Neural progenitor cell (in vitro differentiated cells): ENCODE measurements around the gene DDX49. TPM values are rescaled to one million over a fixed set of nuclear protein-coding genes. Genes with fewer than 3 reads are reported as not detected.
A peak's percentile ranks its signal among the peaks of the same experiment; 100 is the strongest.

Source experiments
- DNase-seq: peaks from one replicate; pipeline ENCODE4 v3.0.0-alpha.2; 2016; ENCODE audit warnings: low spot score
- H2AFZ ChIP-seq: fragments of 200-600 bp; sonication (generic); replicated peaks from 2 replicates; pipeline ENCODE4 v1.6.1; 2016; ENCODE audit warnings: antibody characterized with exemption
- H3F3A ChIP-seq: fragments of 200-600 bp; sonication (generic); 2 replicates; pipeline ENCODE4 v1.6.1; 2016; ENCODE audit warnings: antibody characterized with exemption, low read depth
- H3K27ac ChIP-seq: fragments of 200-600 bp; sonication (generic); 2 replicates; pipeline ENCODE4 v1.5.1; 2016; ENCODE audit warnings: mild to moderate bottlenecking
- H3K27me3 ChIP-seq: fragments of 200-600 bp; sonication (generic); 2 replicates; pipeline ENCODE4 v1.6.1; 2016; ENCODE audit warnings: mild to moderate bottlenecking, moderate library complexity
- H3K36me3 ChIP-seq: fragments of 200-600 bp; sonication (generic); 2 replicates; pipeline ENCODE4 v1.5.1; 2016
- H3K4me1 ChIP-seq: fragments of 200-600 bp; sonication (generic); 2 replicates; pipeline ENCODE4 v1.6.1; 2016; ENCODE audit warnings: mixed run types
- H3K4me2 ChIP-seq: fragments of 200-600 bp; sonication (generic); 2 replicates; pipeline ENCODE4 v1.6.1; 2016
- H3K4me3 ChIP-seq: fragments of 200-600 bp; sonication (generic); 2 replicates; pipeline ENCODE4 v1.5.1; 2016
- H3K79me2 ChIP-seq: fragments of 200-600 bp; sonication (generic); 2 replicates; pipeline ENCODE4 v1.6.1; 2016; ENCODE audit warnings: low read depth
- H3K9ac ChIP-seq: fragments of 200-600 bp; sonication (generic); 2 replicates; pipeline ENCODE4 v1.6.1; 2016
- H3K9me3 ChIP-seq: fragments of 200-600 bp; sonication (generic); 2 replicates; pipeline ENCODE4 v1.5.1; 2016; ENCODE audit warnings: low read depth
- H4K20me1 ChIP-seq: fragments of 200-600 bp; sonication (generic); 2 replicates; pipeline ENCODE4 v1.6.1; 2016; ENCODE audit warnings: low read depth
- H3K27ac Mint-ChIP-seq: 3 replicates; pipeline ENCODE4 v1.8.0; 2021; ENCODE audit warnings: mixed read lengths
- H3K27me3 Mint-ChIP-seq: 2 replicates; pipeline ENCODE4 v1.8.0; 2022; ENCODE audit warnings: low read depth, mild to moderate bottlenecking, inconsistent platforms, moderate library complexity, mixed read lengths; ENCODE audit not compliant: insufficient read depth
- H3K36me3 Mint-ChIP-seq: 3 replicates; pipeline ENCODE4 v1.8.0; 2021; ENCODE audit warnings: mixed read lengths
- H3K4me1 Mint-ChIP-seq: 3 replicates; pipeline ENCODE4 v1.8.0; 2021; ENCODE audit warnings: mixed read lengths
- H3K4me3 Mint-ChIP-seq: 3 replicates; pipeline ENCODE4 v1.8.0; 2021; ENCODE audit warnings: mild to moderate bottlenecking, moderate library complexity, mixed read lengths
- H3K9me3 Mint-ChIP-seq: 3 replicates; pipeline ENCODE4 v1.8.0; 2020; ENCODE audit warnings: mixed read lengths
- CTCF ChIP-seq: fragments of 200-600 bp; sonication (generic); IDR thresholded peaks from 2 replicates; pipeline ENCODE4 v1.5.1; 2017; ENCODE audit warnings: antibody characterized with exemption, mild to moderate bottlenecking
- EZH2 ChIP-seq: fragments of 200-600 bp; sonication (generic); IDR thresholded peaks from 2 replicates; pipeline ENCODE4 v1.6.1; 2017; ENCODE audit warnings: antibody characterized with exemption, mild to moderate bottlenecking, moderate library complexity
- EZH2phosphoT487 ChIP-seq: fragments of 200-600 bp; sonication (generic); IDR thresholded peaks from 2 replicates; pipeline ENCODE4 v1.6.1; 2017; ENCODE audit warnings: antibody characterized with exemption
- total RNA-seq: library from RNA; depleted of rRNA; stranded (reverse); fragments of >200 nt; gene quantifications from 2 replicates; pipeline ENCODE4 v1.2.3, GENCODE V29; 2015; ENCODE audit warnings: low replicate concordance

Gene DDX49
- total RNA-seq, 1 donor from 2014 or later, result 19.9 TPM

GRCh38 chr19:18893587-18894253, 25.8 kb upstream of the DDX49 start:
- H3K4me3 Mint-ChIP-seq, result peak overlapping the region; percentile 63

GRCh38 chr19:18894254-18895037, 25.1 kb upstream of the DDX49 start:
- peaks cover 4% of the 10 kb centered on the region for H3K27me3 Mint-ChIP-seq
- Histone ChIP-seq H3K27ac (no peak overlapping the region), H3K9ac (no peak overlapping the region), H4K20me1 (peaks cover 41% of the 10 kb centered on the region), H3K27me3 (peaks cover 14% of the 10 kb centered on the region), H3K4me3 (peak overlapping the region; percentile 95), H3K79me2 (no peaks in the 10 kb centered on the region), H3K36me3 (no peaks in the 10 kb centered on the region), H3K4me1 (peaks cover 22% of the 10 kb centered on the region), H2AFZ (no peak overlapping the region), H3K4me2 (peak overlapping the region; percentile 92), H3K9me3 (no peaks in the 10 kb centered on the region), H3F3A (peaks cover 27% of the 10 kb centered on the region)
- no peak overlapping the region for H3K27ac Mint-ChIP-seq
- H3K36me3 Mint-ChIP-seq, result peaks cover 9% of the 10 kb centered on the region
- H3K4me3 Mint-ChIP-seq, result peak overlapping the region; percentile 86
- H3K9me3 Mint-ChIP-seq, result no peaks in the 10 kb centered on the region
- peak; percentile 85 for DNase-seq
- H3K4me1 Mint-ChIP-seq, result peaks cover 11% of the 10 kb centered on the region
- TF ChIP-seq EZH2 (no peak), CTCF (no peak), EZH2phosphoT487 (no peak)

More at GRCh38 chr19:18893587-18894253, 25.8 kb upstream of the DDX49 start:
- TF ChIP-seq EZH2phosphoT487 (no peak), EZH2 (no peak), CTCF (no peak)
- H3K36me3 Mint-ChIP-seq, result peaks cover 9% of the 10 kb centered on the region
- Histone ChIP-seq H3K27ac (no peak overlapping the region), H3K9ac (no peak overlapping the region), H3K79me2 (no peaks in the 10 kb centered on the region), H3K4me3 (no peak overlapping the region), H4K20me1 (peaks cover 40% of the 10 kb centered on the region), H3K36me3 (no peaks in the 10 kb centered on the region), H3K9me3 (no peaks in the 10 kb centered on the region), H3F3A (peaks cover 27% of the 10 kb centered on the region), H3K4me1 (peaks cover 19% of the 10 kb centered on the region), H2AFZ (no peak overlapping the region), H3K27me3 (peaks cover 14% of the 10 kb centered on the region), H3K4me2 (peak overlapping the region; percentile 92)
- H3K4me1 Mint-ChIP-seq, result peaks cover 11% of the 10 kb centered on the region
- peaks cover 4% of the 10 kb centered on the region for H3K27me3 Mint-ChIP-seq
- H3K9me3 Mint-ChIP-seq, result no peaks in the 10 kb centered on the region
- no peak overlapping the region for H3K27ac Mint-ChIP-seq
- DNase-seq, result no peak

GRCh38 chr19:18895038-18895823, 24.3 kb upstream of the DDX49 start:
- peak overlapping the region; percentile 82 for H2AFZ ChIP-seq
- H3K27ac Mint-ChIP-seq, result no peak overlapping the region

More at GRCh38 chr19:18895038-18895823, 24.3 kb upstream of the DDX49 start:
- Mint-ChIP-seq H3K4me3 (peak overlapping the region; percentile 89), H3K9me3 (no peaks in the 10 kb centered on the region), H3K27me3 (peaks cover 2% of the 10 kb centered on the region), H3K36me3 (peaks cover 2% of the 10 kb centered on the region), H3K4me1 (peaks cover 11% of the 10 kb centered on the region)
- H3K9me3 ChIP-seq, result no peaks in the 10 kb centered on the region
- H4K20me1 ChIP-seq, result peaks cover 39% of the 10 kb centered on the region
- peak; percentile 90 for DNase-seq
- peaks cover 22% of the 10 kb centered on the region for H3K4me1 ChIP-seq
- TF ChIP-seq CTCF, result peak; percentile 64
- no peak for TF ChIP-seq EZH2
- H3K27me3 ChIP-seq, result peaks cover 14% of the 10 kb centered on the region
- H3K4me3 ChIP-seq, result peak overlapping the region; percentile 95
- no peak overlapping the region for H3K27ac ChIP-seq
- H3F3A ChIP-seq, result peaks cover 27% of the 10 kb centered on the region
- no peaks in the 10 kb centered on the region for H3K36me3 ChIP-seq
- H3K79me2 ChIP-seq, result no peaks in the 10 kb centered on the region
- H3K9ac ChIP-seq, result peak overlapping the region; percentile 15
- H3K4me2 ChIP-seq, result peak overlapping the region; percentile 92
